Left lung (tissue), 10 donors: ENCODE data around the gene ARL10. TPM values are rescaled to one million over a fixed set of nuclear protein-coding genes. Genes with fewer than 3 reads are reported as not detected.

Experiments
- ATAC-seq: fragments of 200-7000 bp; cut with Tn5 transposase; one replicate; pipeline ENCODE4 v1.9.1; 2020; ENCODE audit warnings: moderate library complexity
- DNase-seq, 4 donors: peaks; one replicate each; pipeline ENCODE4 v3.0.0-alpha.2; 2013 to 2020
- H3K27ac ChIP-seq, 2 donors: fragments of 200-600 bp; sonication (generic) in 1 of 2; one replicate each; pipeline versions ENCODE4 v1.5.0 to v1.8.0; 2020 to 2021
- H3K27me3 ChIP-seq, 2 donors: fragments of 200-600 bp; sonication (generic) in 1 of 2; one replicate each; pipeline versions ENCODE4 v1.5.0 to v1.8.0; 2020 to 2021
- H3K36me3 ChIP-seq, 2 donors: fragments of 200-600 bp; sonication (generic) in 1 of 2; one replicate each; pipeline versions ENCODE4 v1.5.0 to v1.8.0; 2020 to 2021
- H3K4me1 ChIP-seq, 2 donors: fragments of 200-600 bp; one replicate each; pipeline ENCODE4 v1.8.0; 2021
- H3K4me3 ChIP-seq, 2 donors: fragments of 200-600 bp; sonication (generic) in 1 of 2; one replicate each; pipeline versions ENCODE4 v1.5.0 to v1.8.0; 2020 to 2021; ENCODE audit warnings: mild to moderate bottlenecking in 1 of 2
- H3K9me3 ChIP-seq, 2 donors: fragments of 200-600 bp; sonication (generic) in 1 of 2; one replicate each; pipeline versions ENCODE4 v1.5.0 to v1.8.0; 2020 to 2021
- CTCF ChIP-seq, 2 donors: fragments of 200-600 bp; sonication (generic) in 1 of 2; IDR thresholded peaks; one replicate each; pipeline versions ENCODE4 v1.5.0 to v1.8.0; 2021; ENCODE audit warnings: antibody characterized with exemption in 2 of 2
- intact Hi-C, 2 donors: fragments of 100-400 bp; cut with DNase I; formaldehyde crosslinking; loops; one replicate each; pipeline versions ENCODE4 v1.11.2 to v1.14.2; 2022
- microRNA-seq, 2 donors: library from miRNA; unstranded; fragments of <30 nt; microRNA quantifications; one replicate each; pipeline ENCODE4, GENCODE V29; 2019
- polyA plus RNA-seq, 6 donors: library from polyadenylated mRNA; unstranded; fragments of 120-200 nt; gene quantifications; one replicate each; pipeline ENCODE4 v1.2.1, GENCODE V29; 2013; ENCODE audit not compliant: insufficient read length in 6 of 6
- total RNA-seq, 2 donors: library from RNA; stranded (reverse); fragmentation: NEBNext Ultra II Directional; extraction: Animal tissue kit (Norgen Biotek cat#: 25700); gene quantifications; one replicate each; pipeline ENCODE4 v1.2.1, GENCODE V29; 2021
- donor health status: DM: no; HTN: yes; CAD: no.
- donor health status: DM: no; HTN: no; CAD: no.

The ARL10 gene
- total and polyA plus RNA-seq, 8 donors = 6.0 to 20.1 (median 18.2) TPM

GRCh38 chr5:176429972-176430371 lies 64.7 kb downstream of the ARL10 start:
- H3K27me3 ChIP-seq = no peaks in the 10 kb centered on the region

More at GRCh38 chr5:176429972-176430371, 64.7 kb downstream of the ARL10 start:
- Histone ChIP-seq H3K36me3 (no peaks in the 10 kb centered on the region), H3K27ac (no peak overlapping the region), H3K4me3 (no peak overlapping the region), H3K4me1 (no peaks in the 10 kb centered on the region), H3K9me3 (no peaks in the 10 kb centered on the region)
- intact Hi-C loops = no loop called here
- no peak for TF ChIP-seq CTCF (IDR thresholded peaks at IDR 0.05)
- ATAC-seq = no peak
- no peak for DNase-seq

Small RNAs within 50 kb of the gene (microRNA-seq; reads per million reads assigned to microRNA genes)
- gene MIR1271 = 2.2 to 4.4 reads per million in 2 donors

Other genes with a start within 250 kb of the ARL10 start
- gene SIMC1, start 127.1 kb upstream of the ARL10 start, total RNA-seq = 10 to 100 TPM; 13.4 to 14.7 TPM
- gene SIMC1, start 127.1 kb upstream of the ARL10 start, polyA plus RNA-seq = 10 to 100 TPM; 24.9 to 31.3 (median 28.1) TPM
- 10 to 100 TPM; 74.5 to 91.7 TPM for gene KIAA1191, start 3.7 kb upstream of the ARL10 start, total RNA-seq
- 100 to 1,000 TPM; 146 to 165 (median 162) TPM for gene KIAA1191, start 3.7 kb upstream of the ARL10 start, polyA plus RNA-seq
- 10 to 100 TPM; 14.9 to 24.0 TPM for gene NOP16, start 23.1 kb downstream of the ARL10 start, total RNA-seq
- 10 to 100 TPM; 25.7 to 34.8 (median 31.4) TPM for gene NOP16, start 23.1 kb downstream of the ARL10 start, polyA plus RNA-seq
- gene HIGD2A, start 23.3 kb downstream of the ARL10 start, total RNA-seq = 100 to 1,000 TPM in 1 of 2 donors, 10 to 100 TPM in 1; 83.3 to 109 TPM
- 100 to 1,000 TPM in 2 of 6 donors, 10 to 100 TPM in 4; 77.7 to 110 (median 88.8) TPM for gene HIGD2A, start 23.3 kb downstream of the ARL10 start, polyA plus RNA-seq
- gene CLTB, start 51.1 kb downstream of the ARL10 start, total RNA-seq = 100 to 1,000 TPM in 1 of 2 donors, 10 to 100 TPM in 1; 92.1 to 128 TPM
- gene CLTB, start 51.1 kb downstream of the ARL10 start, polyA plus RNA-seq = 10 to 100 TPM; 41.0 to 58.2 (median 46.6) TPM
- gene FAF2, start 82.9 kb downstream of the ARL10 start, total RNA-seq = 10 to 100 TPM; 33.9 to 39.1 TPM
- gene FAF2, start 82.9 kb downstream of the ARL10 start, polyA plus RNA-seq = 10 to 100 TPM; 49.1 to 54.4 (median 51.9) TPM
- 10 to 100 TPM; 37.6 to 42.2 TPM for gene RNF44, start 171.9 kb downstream of the ARL10 start, total RNA-seq
- gene RNF44, start 171.9 kb downstream of the ARL10 start, polyA plus RNA-seq = 10 to 100 TPM; 37.9 to 61.7 (median 48.2) TPM
- gene CDHR2, start 183.9 kb downstream of the ARL10 start, total RNA-seq = under 1 TPM in 1 of 2 donors, not detected in 1; 0.26 TPM
- under 1 TPM; 0.18 to 0.92 (median 0.46) TPM for gene CDHR2, start 183.9 kb downstream of the ARL10 start, polyA plus RNA-seq
- gene GPRIN1, start 244.7 kb downstream of the ARL10 start, total RNA-seq = 1 to 10 TPM; 2.1 to 2.6 TPM
- 1 to 10 TPM in 4 of 6 donors, under 1 TPM in 2; 0.70 to 1.4 (median 1.1) TPM for gene GPRIN1, start 244.7 kb downstream of the ARL10 start, polyA plus RNA-seq